H9 (cell line): ENCODE data around the gene TMEM235. TPM values are rescaled to one million over a fixed set of nuclear protein-coding genes. Genes with fewer than 3 reads are reported as not detected.

Experiments used
- DNase-seq: peaks from one replicate; pipeline ENCODE4 v3.0.0-alpha.2; 2017
- H2AFZ ChIP-seq: one replicate; pipeline ENCODE4 v1.6.1; 2013; ENCODE audit warnings: mild to moderate bottlenecking, low read length, control low read depth, moderate library complexity
- H2AK5ac ChIP-seq: 2 replicates; pipeline ENCODE4 v1.6.1; 2013; ENCODE audit warnings: low read length, control low read depth, mixed read lengths; ENCODE audit not compliant: insufficient read length
- H2BK120ac ChIP-seq: one replicate; pipeline ENCODE4 v1.6.1; 2013; ENCODE audit warnings: low read depth, mild to moderate bottlenecking, low read length, control low read depth, inconsistent platforms; ENCODE audit not compliant: poor library complexity, severe bottlenecking
- H2BK12ac ChIP-seq: 2 replicates; pipeline ENCODE4 v1.6.1; 2013; ENCODE audit warnings: low read length, control low read depth, mixed read lengths, low read depth; ENCODE audit not compliant: insufficient read length
- H2BK15ac ChIP-seq: 2 replicates; pipeline ENCODE4 v1.6.1; 2013; ENCODE audit warnings: low read depth, low read length, control low read depth
- H2BK20ac ChIP-seq: one replicate; pipeline ENCODE4 v1.6.1; 2013; ENCODE audit warnings: low read depth, mild to moderate bottlenecking, low read length, control low read depth, inconsistent platforms; ENCODE audit not compliant: poor library complexity, severe bottlenecking
- H2BK5ac ChIP-seq: 2 replicates; pipeline ENCODE4 v1.6.1; 2013; ENCODE audit warnings: low read length, control low read depth, mixed read lengths; ENCODE audit not compliant: insufficient read length
- H3K14ac ChIP-seq: 2 replicates; pipeline ENCODE4 v1.6.1; 2013; ENCODE audit warnings: low read length, control low read depth; ENCODE audit not compliant: insufficient read depth
- H3K18ac ChIP-seq: 2 replicates; pipeline ENCODE4 v1.6.1; 2013; ENCODE audit warnings: low read depth, mild to moderate bottlenecking, mixed read lengths, low read length, control low read depth; ENCODE audit not compliant: insufficient read length
- H3K23ac ChIP-seq: 2 replicates; pipeline ENCODE4 v1.6.1; 2013; ENCODE audit warnings: low read length, control low read depth, mixed read lengths, low read depth; ENCODE audit not compliant: insufficient read length
- H3K23me2 ChIP-seq: 2 replicates; pipeline ENCODE4 v1.6.1; 2013; ENCODE audit warnings: low read depth, mild to moderate bottlenecking, mixed read lengths, low read length, control low read depth; ENCODE audit not compliant: insufficient read length, poor library complexity, severe bottlenecking
- H3K27ac ChIP-seq: 2 replicates; pipeline ENCODE4 v1.5.1; 2013; ENCODE audit warnings: low read length, control low read depth, mixed read lengths, low read depth; ENCODE audit not compliant: insufficient read length
- H3K27me3 ChIP-seq: 2 replicates; pipeline ENCODE4 v1.6.1; 2013; ENCODE audit warnings: low read length, control low read depth, inconsistent platforms; ENCODE audit not compliant: insufficient read depth
- H3K4ac ChIP-seq: 2 replicates; pipeline ENCODE4 v1.6.1; 2013; ENCODE audit warnings: low read depth, mild to moderate bottlenecking, control low read depth, inconsistent platforms, low read length, moderate library complexity
- H3K4me1 ChIP-seq: 2 replicates; pipeline ENCODE4 v1.6.1; 2013; ENCODE audit warnings: low read length, control low read depth, inconsistent platforms; ENCODE audit not compliant: insufficient read depth
- H3K4me2 ChIP-seq: 2 replicates; pipeline ENCODE4 v1.6.1; 2013; ENCODE audit warnings: low read length, control low read depth, mixed read lengths; ENCODE audit not compliant: insufficient read length, insufficient read depth
- H3K56ac ChIP-seq: 2 replicates; pipeline ENCODE4 v1.6.1; 2013; ENCODE audit warnings: low read depth, mild to moderate bottlenecking, mixed read lengths, low read length, control low read depth; ENCODE audit not compliant: insufficient read length
- H3K79me1 ChIP-seq: 2 replicates; pipeline ENCODE4 v1.6.1; 2013; ENCODE audit warnings: low read depth, mild to moderate bottlenecking, moderate library complexity, low read length, control low read depth, inconsistent platforms; ENCODE audit not compliant: insufficient read depth, poor library complexity, severe bottlenecking
- H3K79me2 ChIP-seq: 2 replicates; pipeline ENCODE4 v1.6.1; 2013; ENCODE audit warnings: low read length, control low read depth, inconsistent platforms; ENCODE audit not compliant: insufficient read depth
- H3K9ac ChIP-seq: 2 replicates; pipeline ENCODE4 v1.6.1; 2013; ENCODE audit warnings: low read length, control low read depth, mixed read lengths; ENCODE audit not compliant: insufficient read length; ENCODE audit errors: extremely low read depth
- H3K9me3 ChIP-seq: one replicate; pipeline ENCODE4 v1.6.1; 2013; ENCODE audit warnings: low read depth, low read length, inconsistent platforms; ENCODE audit not compliant: control insufficient read depth
- H3T11ph ChIP-seq: one replicate; pipeline ENCODE4 v1.6.1; 2013; ENCODE audit warnings: mild to moderate bottlenecking, low read length, control low read depth, inconsistent platforms
- H4K20me1 ChIP-seq: one replicate; pipeline ENCODE4 v1.6.1; 2013; ENCODE audit not compliant: control insufficient read depth, insufficient read length, insufficient read depth
- H4K5ac ChIP-seq: 2 replicates; pipeline ENCODE4 v1.6.1; 2013; ENCODE audit warnings: low read depth, mild to moderate bottlenecking, mixed read lengths, low read length, control low read depth; ENCODE audit not compliant: insufficient read length
- H4K8ac ChIP-seq: replicated peaks from 2 replicates; pipeline ENCODE4 v1.6.1; 2013; ENCODE audit warnings: low read length, control low read depth, mixed read lengths, low read depth; ENCODE audit not compliant: insufficient read length
- H4K91ac ChIP-seq: 2 replicates; pipeline ENCODE4 v1.6.1; 2013; ENCODE audit warnings: low read depth, mild to moderate bottlenecking, moderate library complexity, mixed read lengths, low read length, control low read depth; ENCODE audit not compliant: insufficient read length
- H3K27ac Mint-ChIP-seq, 3 experiments: 2 replicates in 2 of 3; 3 replicates in 1 of 3; pipeline ENCODE4 v1.8.0; 2020 to 2021; ENCODE audit warnings: mixed read lengths in 3 of 3, mild to moderate bottlenecking in 1 of 3, moderate library complexity in 1 of 3
- H3K27me3 Mint-ChIP-seq: 2 replicates; pipeline ENCODE4 v1.8.0; 2021; ENCODE audit warnings: low read depth, mild to moderate bottlenecking, moderate library complexity, mixed read lengths
- H3K36me3 Mint-ChIP-seq, 3 experiments: 2 replicates in 2 of 3; 3 replicates in 1 of 3; pipeline ENCODE4 v1.8.0; 2020 to 2021; ENCODE audit warnings: low read depth in 3 of 3, mixed read lengths in 3 of 3; ENCODE audit not compliant: insufficient read depth in 1 of 3
- H3K4me1 Mint-ChIP-seq, 2 experiments: 2 replicates each; pipeline ENCODE4 v1.8.0; 2020; ENCODE audit warnings: mixed read lengths in 2 of 2
- H3K4me3 Mint-ChIP-seq, 2 experiments: 2 replicates in 1 of 2; 3 replicates in 1 of 2; pipeline ENCODE4 v1.8.0; 2020 to 2021; ENCODE audit warnings: mild to moderate bottlenecking in 2 of 2, mixed read lengths in 2 of 2, moderate library complexity in 1 of 2
- H3K9me3 Mint-ChIP-seq, 2 experiments: 2 replicates in 1 of 2; 3 replicates in 1 of 2; pipeline ENCODE4 v1.8.0; 2020; ENCODE audit warnings: mild to moderate bottlenecking in 2 of 2, mixed read lengths in 2 of 2, moderate library complexity in 1 of 2
- WGBS: extraction: QIAGEN DNeasy Blood & Tissue Kit; methylation state at CpG from one replicate; pipeline ENCODE4 v1.1.7; 2013; ENCODE audit warnings: missing lambda C conversion rate, low lambda C conversion rate, mixed read lengths; ENCODE audit not compliant: insufficient read length; ENCODE audit errors: extremely low coverage; 5-methylcytosine and 5-hydroxymethylcytosine counted together
- total RNA-seq: library from RNA; stranded (reverse); gene quantifications from 2 replicates; pipeline ENCODE4 v1.2.1, GENCODE V29; 2021
- TF ChIP-seq, protein P1 (sequence below): fragments of 200-600 bp; sonication (generic); conservative IDR thresholded peaks from 3 replicates; pipeline ENCODE4 v1.8.0; 2021; ENCODE audit warnings: antibody characterized with exemption, mild to moderate bottlenecking

TMEM235 gene
- total RNA-seq, 1 experiment from 2014 or later: 0.28 TPM

DNA sequence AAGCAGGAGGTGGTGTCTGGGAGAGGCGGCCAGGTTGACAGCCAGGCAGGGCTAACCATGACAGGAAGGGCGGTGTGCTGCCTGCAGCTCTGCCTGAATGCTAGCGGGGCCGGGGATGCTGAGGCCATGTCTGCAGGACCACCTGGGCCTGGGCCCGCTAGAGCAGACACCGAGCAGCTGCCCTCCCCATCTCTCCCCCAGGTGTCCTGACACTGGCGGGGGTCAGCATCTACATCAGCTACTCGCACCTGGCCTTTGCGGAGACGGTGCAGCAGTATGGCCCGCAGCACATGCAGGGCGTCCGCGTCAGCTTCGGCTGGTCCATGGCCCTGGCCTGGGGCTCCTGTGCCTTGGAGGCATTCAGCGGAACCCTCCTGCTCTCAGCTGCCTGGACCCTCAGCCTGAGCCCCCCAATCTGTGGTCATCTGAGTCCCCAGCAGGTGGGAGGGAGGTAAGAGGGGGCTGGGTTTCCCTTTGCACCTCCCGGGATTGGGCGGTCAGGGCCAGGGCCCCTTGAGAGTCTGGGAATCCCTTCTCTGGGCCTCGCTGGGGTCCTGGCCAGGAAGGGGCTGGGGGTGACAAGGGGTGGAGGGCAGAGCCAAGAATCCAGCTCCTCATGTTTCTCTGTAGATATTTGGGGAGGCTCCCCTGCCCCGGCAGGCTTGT is 7.5 kb downstream of the TMEM235 start:
- no peak overlapping the region for H3K4me3 Mint-ChIP-seq
- H3K4me1 ChIP-seq: no peaks in the 10 kb centered on the region
- no peaks in the 10 kb centered on the region for H3K23me2 ChIP-seq
- H3K79me2 ChIP-seq: no peaks in the 10 kb centered on the region
- no peak overlapping the region for H2BK15ac ChIP-seq
- H3T11ph ChIP-seq: no peak overlapping the region
- no peak overlapping the region for H3K27ac Mint-ChIP-seq
- H3K18ac ChIP-seq: no peak overlapping the region
- H3K4ac ChIP-seq: no peak overlapping the region
- H3K14ac ChIP-seq: no peak overlapping the region
- H4K5ac ChIP-seq: no peak overlapping the region
- peak; percentile 43 for DNase-seq
- H2BK12ac ChIP-seq: no peak overlapping the region
- no peak overlapping the region for H3K9ac ChIP-seq
- no peaks in the 10 kb centered on the region for H3K27me3 ChIP-seq
- H3K79me1 ChIP-seq: no peaks in the 10 kb centered on the region
- no peak overlapping the region for H2BK20ac ChIP-seq
- H2BK120ac ChIP-seq: no peak overlapping the region
- no peak overlapping the region for H4K91ac ChIP-seq
- no peaks in the 10 kb centered on the region; a peak in 1 of 7 replicates for H3K36me3 Mint-ChIP-seq
- H3K4me1 Mint-ChIP-seq: peaks cover 2 to 15% of the 10 kb centered on the region in 2 experiments
- no peak overlapping the region for H3K4me2 ChIP-seq
- no peak overlapping the region for H2AK5ac ChIP-seq
- no peak overlapping the region for H3K56ac ChIP-seq
- H4K20me1 ChIP-seq: no peaks in the 10 kb centered on the region
- no peaks in the 10 kb centered on the region for H3K9me3 ChIP-seq
- peaks cover 6% of the 10 kb centered on the region; the same call in 1 of the 2 replicates for H3K27me3 Mint-ChIP-seq
- no peaks in the 10 kb centered on the region for H3K9me3 Mint-ChIP-seq
- no peak overlapping the region for H2BK5ac ChIP-seq
- H4K8ac ChIP-seq: no peak overlapping the region
- TF ChIP-seq, protein P1, sequence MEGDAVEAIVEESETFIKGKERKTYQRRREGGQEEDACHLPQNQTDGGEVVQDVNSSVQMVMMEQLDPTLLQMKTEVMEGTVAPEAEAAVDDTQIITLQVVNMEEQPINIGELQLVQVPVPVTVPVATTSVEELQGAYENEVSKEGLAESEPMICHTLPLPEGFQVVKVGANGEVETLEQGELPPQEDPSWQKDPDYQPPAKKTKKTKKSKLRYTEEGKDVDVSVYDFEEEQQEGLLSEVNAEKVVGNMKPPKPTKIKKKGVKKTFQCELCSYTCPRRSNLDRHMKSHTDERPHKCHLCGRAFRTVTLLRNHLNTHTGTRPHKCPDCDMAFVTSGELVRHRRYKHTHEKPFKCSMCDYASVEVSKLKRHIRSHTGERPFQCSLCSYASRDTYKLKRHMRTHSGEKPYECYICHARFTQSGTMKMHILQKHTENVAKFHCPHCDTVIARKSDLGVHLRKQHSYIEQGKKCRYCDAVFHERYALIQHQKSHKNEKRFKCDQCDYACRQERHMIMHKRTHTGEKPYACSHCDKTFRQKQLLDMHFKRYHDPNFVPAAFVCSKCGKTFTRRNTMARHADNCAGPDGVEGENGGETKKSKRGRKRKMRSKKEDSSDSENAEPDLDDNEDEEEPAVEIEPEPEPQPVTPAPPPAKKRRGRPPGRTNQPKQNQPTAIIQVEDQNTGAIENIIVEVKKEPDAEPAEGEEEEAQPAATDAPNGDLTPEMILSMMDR: no peak
- no peak overlapping the region for H2AFZ ChIP-seq
- H3K27ac ChIP-seq: no peak overlapping the region
- no peak overlapping the region for H3K23ac ChIP-seq
- WGBS: no CpG with 5 or more reads among the region's 20 CpGs
